HepG2 (cell line): Measurements from ENCODE around the gene NBPF4. TPM values are rescaled to one million over a fixed set of nuclear protein-coding genes. Genes with fewer than 3 reads are reported as not detected.

Experiments used
- ATAC-seq: fragments of 200-7000 bp; cut with Tn5 transposase; 3 replicates; pipeline ENCODE4 v1.9.1; 2020; ENCODE audit warnings: mild to moderate bottlenecking, moderate library complexity
- BruUV-seq: library from RNA; stranded (reverse); fragments of 400-500 nt; replicated peaks from 2 replicates; lab custom pipeline; 2021; lab: Mats Ljungman, UMichigan
- CTCF ChIA-PET: fragments of 300-600 bp; formaldehyde crosslinking; extraction: SDS; loops from one replicate; lab custom pipeline; 2021; ENCODE audit warnings: low total read pairs, inconsistent platforms, low intra/inter-chr PET ratio; lab: Yijun Ruan, JAX
- POLR2A ChIA-PET: fragments of 350-600 bp; sonication (Branson Sonifier 250); formaldehyde crosslinking; loops from one replicate; lab custom pipeline; 2020; ENCODE audit warnings: antibody characterized with exemption, inconsistent platforms; lab: Yijun Ruan, JAX
- DNase-seq: peaks from one replicate; pipeline ENCODE4 v3.0.0-alpha.2; 2015; ENCODE audit warnings: low spot score
- FAIRE-seq: peaks from 3 replicates; lab custom pipeline; 2011; peaks lifted over from hg19 to GRCh38; lab: Jason Lieb, UNC
- H2AFZ ChIP-seq: one replicate; pipeline ENCODE4 v1.6.1; 2011; ENCODE audit warnings: low read length, inconsistent platforms
- H3K27ac ChIP-seq: fragments of 300-600 bp; 3 replicates; pipeline ENCODE4 v1.8.0; 2011; ENCODE audit warnings: mixed run types, mild to moderate bottlenecking, mixed read lengths, low read length, inconsistent platforms; ENCODE audit not compliant: insufficient read depth; ENCODE audit errors: extremely low read length
- H3K27me3 ChIP-seq, 2 experiments: fragments of 200-600 bp in 1 of 2; 2 replicates in 1 of 2; 3 replicates in 1 of 2; pipeline versions ENCODE4 v1.6.0 to v1.8.0; 2011; ENCODE audit warnings: low read length in 2 of 2, mild to moderate bottlenecking in 2 of 2, moderate library complexity in 2 of 2, inconsistent platforms in 1 of 2; ENCODE audit not compliant: insufficient read depth in 2 of 2, control insufficient read depth in 1 of 2
- H3K36me3 ChIP-seq, 2 experiments: fragments of 200-600 bp in 1 of 2; replicated peaks in 1 of 2; 2 replicates in 1 of 2; 3 replicates in 1 of 2; pipeline versions ENCODE4 v1.5.1 to v1.8.0; 2011; ENCODE audit warnings: low read length in 2 of 2, inconsistent platforms in 1 of 2; ENCODE audit not compliant: insufficient read depth in 2 of 2, control insufficient read depth in 1 of 2
- H3K4me1 ChIP-seq: 2 replicates; pipeline ENCODE4 v1.5.1; 2012; ENCODE audit warnings: low read length, inconsistent platforms; ENCODE audit not compliant: insufficient read depth
- H3K4me2 ChIP-seq: 2 replicates; pipeline ENCODE4 v1.6.0; 2011; ENCODE audit warnings: low read depth, low read length, inconsistent platforms
- H3K4me3 ChIP-seq, 3 experiments: fragments of 200-600 bp in 1 of 3; sonication (generic), shearing (Covaris generic) in 1 of 3; replicated peaks in 1 of 3; 2 replicates each; pipeline ENCODE4 v1.5.1; 2011 to 2016; ENCODE audit warnings: low read length in 3 of 3, inconsistent platforms in 2 of 3, low read depth in 2 of 3, mild to moderate bottlenecking in 2 of 3, control low read depth in 1 of 3, mixed read lengths in 1 of 3; ENCODE audit not compliant: insufficient read depth in 1 of 3
- H3K79me2 ChIP-seq: one replicate; pipeline ENCODE4 v1.6.1; 2011; ENCODE audit warnings: low read length, inconsistent platforms; ENCODE audit not compliant: insufficient read depth
- H3K9ac ChIP-seq: 2 replicates; pipeline ENCODE4 v1.6.0; 2011; ENCODE audit warnings: mild to moderate bottlenecking, low read depth, low read length, inconsistent platforms; ENCODE audit not compliant: insufficient read depth
- H3K9me3 ChIP-seq: 2 replicates; pipeline ENCODE4 v1.5.1; 2012; ENCODE audit warnings: mild to moderate bottlenecking, low read length
- H4K20me1 ChIP-seq: 2 replicates; pipeline ENCODE4 v1.6.0; 2011; ENCODE audit warnings: inconsistent platforms, mild to moderate bottlenecking, low read length, moderate library complexity; ENCODE audit not compliant: insufficient read depth
- FLYWCH1 ChIP-seq: sonication (generic); formaldehyde crosslinking; IDR thresholded peaks from 2 replicates; pipeline ENCODE4 v1.8.1; 2023; ENCODE audit warnings: mild to moderate bottlenecking, missing genetic modification reagents
- JUNB ChIP-seq: sonication (generic); formaldehyde crosslinking; IDR thresholded peaks from 2 replicates; pipeline ENCODE4 v1.8.0; 2022; ENCODE audit warnings: missing genetic modification reagents, mild to moderate bottlenecking, borderline replicate concordance
- KLF13 ChIP-seq: sonication (generic); formaldehyde crosslinking; IDR thresholded peaks from 2 replicates; pipeline ENCODE4 v1.4.0; 2020; ENCODE audit warnings: mild to moderate bottlenecking, missing genetic modification reagents
- KLF9 ChIP-seq: IDR thresholded peaks from 2 replicates; pipeline ENCODE4 v1.6.1; 2016; ENCODE audit warnings: low read depth
- MAFG ChIP-seq: sonication (generic); formaldehyde crosslinking; IDR thresholded peaks from 2 replicates; pipeline ENCODE4 v1.5.1; 2020; ENCODE audit warnings: mild to moderate bottlenecking, missing genetic modification reagents
- MXI1 ChIP-seq: IDR thresholded peaks from 3 replicates; pipeline ENCODE4 v1.6.1; 2012; ENCODE audit warnings: low read depth, low read length, inconsistent platforms, borderline replicate concordance
- MYNN ChIP-seq: sonication (generic); formaldehyde crosslinking; IDR thresholded peaks from 2 replicates; pipeline ENCODE4 v1.4.0; 2020; ENCODE audit warnings: mild to moderate bottlenecking, low read depth, missing genetic modification reagents
- NFYC ChIP-seq: IDR thresholded peaks from 2 replicates; pipeline ENCODE4 v1.6.1; 2016; ENCODE audit warnings: missing genetic modification reagents, missing compliant biosample characterization
- SAFB2 ChIP-seq: sonication (generic); formaldehyde crosslinking; IDR thresholded peaks from 2 replicates; pipeline ENCODE4 v1.5.1; 2020; ENCODE audit warnings: missing genetic modification reagents, low read depth, mild to moderate bottlenecking, borderline replicate concordance
- SMAD3 ChIP-seq: sonication (generic); formaldehyde crosslinking; IDR thresholded peaks from 2 replicates; pipeline ENCODE4 v1.4.0; 2020; ENCODE audit warnings: missing genetic modification reagents
- SOX5 ChIP-seq: IDR thresholded peaks from 2 replicates; pipeline ENCODE4 v1.6.1; 2016; ENCODE audit warnings: borderline replicate concordance
- TRIM24 ChIP-seq: sonication (generic); formaldehyde crosslinking; IDR thresholded peaks from 2 replicates; pipeline ENCODE4 v1.8.0; 2022; ENCODE audit warnings: mild to moderate bottlenecking, missing genetic modification reagents
- ZNF20 ChIP-seq: sonication (generic); formaldehyde crosslinking; IDR thresholded peaks from 2 replicates; pipeline ENCODE4 v1.4.0; 2020; ENCODE audit warnings: mild to moderate bottlenecking, moderate library complexity, missing genetic modification reagents
- ZNF547 ChIP-seq: sonication (generic); formaldehyde crosslinking; IDR thresholded peaks from 2 replicates; pipeline ENCODE4 v1.5.1; 2020; ENCODE audit warnings: mild to moderate bottlenecking, missing genetic modification reagents
- WGBS: methylation state at CpG from one replicate; pipeline ENCODE4 v1.1.6; 2017; ENCODE audit warnings: low lambda C conversion rate; 5-methylcytosine and 5-hydroxymethylcytosine counted together
- in situ Hi-C: cut with HindIII; loops from 2 replicates; pipeline ENCODE4 v1.10.0; 2017; ENCODE audit warnings: low pct_unique_long_range_greater_than_20kb; ENCODE audit not compliant: extremely low pct_ligation_motif_present
- intact Hi-C: fragments of 100-400 bp; cut with micrococcal nuclease; formaldehyde crosslinking; loops from one replicate; pipeline ENCODE4 v1.10.0; 2022; ENCODE audit not compliant: unreplicated experiment
- polyA plus RNA-seq, 8 experiments: library from polyadenylated mRNA; depleted of rRNA in 3 of 8; stranded (reverse) in 7 of 8; unstranded in 1 of 8; fragments of >200 nt; fragmentation: Illumina TruSeq in 4 of 8; extraction: Trizol in 4 of 8; gene quantifications; 2 replicates each; pipeline versions ENCODE4 v1.2.1 to v1.2.3, GENCODE V29; 2011 to 2016; ENCODE audit warnings: low read depth in 4 of 8, missing spikeins in 1 of 8, mixed read lengths in 1 of 8; ENCODE audit not compliant: insufficient read depth in 1 of 8
- total RNA-seq, 5 experiments: library from RNA; depleted of rRNA; stranded (reverse); fragments of >200 nt; fragmentation: Illumina TruSeq; extraction: Trizol; gene quantifications; 2 replicates each; pipeline ENCODE4 v1.2.3, GENCODE V29; 2016; ENCODE audit warnings: low read depth in 1 of 5
- TF ChIP-seq, protein P1 (sequence below): sonication (generic); formaldehyde crosslinking; IDR thresholded peaks from 2 replicates; pipeline ENCODE4 v1.9.0; 2021; ENCODE audit warnings: missing genetic modification reagents, borderline replicate concordance
- TF ChIP-seq, protein P2 (sequence below): sonication (generic); formaldehyde crosslinking; IDR thresholded peaks from 2 replicates; pipeline ENCODE4 v1.4.0; 2020; ENCODE audit warnings: missing genetic modification reagents; ENCODE audit errors: not compliant biosample characterization
- TF ChIP-seq, protein P3 (sequence below): sonication (generic); formaldehyde crosslinking; IDR thresholded peaks from 2 replicates; pipeline ENCODE4 v1.8.0; 2022; ENCODE audit warnings: missing genetic modification reagents, mild to moderate bottlenecking, moderate library complexity, borderline replicate concordance

NBPF4 gene
- total and polyA plus RNA-seq, 2 of the 13 experiments (the other 11 are each of a cell fraction or from before 2014, with no cell fraction given), result not detected

DNA sequence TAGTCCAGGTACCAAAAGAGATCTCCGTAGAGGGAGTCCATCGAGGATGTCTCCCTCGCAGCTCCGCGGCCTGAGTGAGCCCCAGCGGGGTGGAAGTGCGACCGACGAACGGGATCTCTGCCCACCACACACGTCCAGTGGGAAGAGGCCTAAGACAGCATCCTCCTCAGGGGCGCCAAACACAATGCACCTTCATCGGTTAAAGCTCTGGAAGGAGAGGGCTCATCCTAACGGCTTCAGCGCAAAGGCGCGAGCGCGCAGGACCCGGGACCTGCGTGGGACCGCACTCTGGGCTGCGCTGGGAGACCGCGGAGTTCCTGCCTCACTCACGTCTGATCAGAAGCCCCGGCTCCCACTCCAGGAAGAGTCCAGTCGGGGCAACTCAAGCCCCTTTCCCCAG lies 51.3 kb downstream of the NBPF4 start:
- ChIA-PET POLR2A (no interaction called here), CTCF (no interaction called here)
- BruUV-seq, result no TSS peak
- H3K27ac ChIP-seq, result no peak overlapping the region
- ATAC-seq (no peak), DNase-seq (no peak), FAIRE-seq (no peak)
- H3K9me3 ChIP-seq, result peaks cover 5% of the 10 kb centered on the region; the same call in 1 of the 2 replicates
- H3K27me3 ChIP-seq, result no peaks in the 10 kb centered on the region
- H3K4me1 ChIP-seq, result no peaks in the 10 kb centered on the region
- no peaks in the 10 kb centered on the region for H3K79me2 ChIP-seq
- no peaks in the 10 kb centered on the region for H4K20me1 ChIP-seq
- WGBS, result 91% methylated on average over 28 of the region's 28 CpGs
- H2AFZ ChIP-seq, result no peak overlapping the region
- H3K36me3 ChIP-seq, result 0 out of 5 replicates have a peak, but pooled peaks cover 0 to 7% of the 10 kb centered on the region in 2 experiments
- H3K4me3 ChIP-seq, result no peak overlapping the region
- TF ChIP-seq TRIM24 (CRISPR knock-in tag) (no peak), KLF9 (CRISPR knock-in tag) (no peak), MAFG (no peak), MYNN (CRISPR knock-in tag) (no peak), ZNF547 (no peak), NFYC (CRISPR knock-in tag) (no peak), FLYWCH1 (CRISPR knock-in tag) (no peak), SOX5 (CRISPR knock-in tag) (no peak), SMAD3 (no peak), JUNB (no peak), ZNF20 (CRISPR knock-in tag) (no peak), SAFB2 (CRISPR knock-in tag) (no peak), KLF13 (CRISPR knock-in tag) (no peak), MXI1 (no peak)
- TF ChIP-seq, protein P1, sequence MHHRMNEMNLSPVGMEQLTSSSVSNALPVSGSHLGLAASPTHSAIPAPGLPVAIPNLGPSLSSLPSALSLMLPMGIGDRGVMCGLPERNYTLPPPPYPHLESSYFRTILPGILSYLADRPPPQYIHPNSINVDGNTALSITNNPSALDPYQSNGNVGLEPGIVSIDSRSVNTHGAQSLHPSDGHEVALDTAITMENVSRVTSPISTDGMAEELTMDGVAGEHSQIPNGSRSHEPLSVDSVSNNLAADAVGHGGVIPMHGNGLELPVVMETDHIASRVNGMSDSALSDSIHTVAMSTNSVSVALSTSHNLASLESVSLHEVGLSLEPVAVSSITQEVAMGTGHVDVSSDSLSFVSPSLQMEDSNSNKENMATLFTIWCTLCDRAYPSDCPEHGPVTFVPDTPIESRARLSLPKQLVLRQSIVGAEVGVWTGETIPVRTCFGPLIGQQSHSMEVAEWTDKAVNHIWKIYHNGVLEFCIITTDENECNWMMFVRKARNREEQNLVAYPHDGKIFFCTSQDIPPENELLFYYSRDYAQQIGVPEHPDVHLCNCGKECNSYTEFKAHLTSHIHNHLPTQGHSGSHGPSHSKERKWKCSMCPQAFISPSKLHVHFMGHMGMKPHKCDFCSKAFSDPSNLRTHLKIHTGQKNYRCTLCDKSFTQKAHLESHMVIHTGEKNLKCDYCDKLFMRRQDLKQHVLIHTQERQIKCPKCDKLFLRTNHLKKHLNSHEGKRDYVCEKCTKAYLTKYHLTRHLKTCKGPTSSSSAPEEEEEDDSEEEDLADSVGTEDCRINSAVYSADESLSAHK, result no peak
- TF ChIP-seq, protein P2, sequence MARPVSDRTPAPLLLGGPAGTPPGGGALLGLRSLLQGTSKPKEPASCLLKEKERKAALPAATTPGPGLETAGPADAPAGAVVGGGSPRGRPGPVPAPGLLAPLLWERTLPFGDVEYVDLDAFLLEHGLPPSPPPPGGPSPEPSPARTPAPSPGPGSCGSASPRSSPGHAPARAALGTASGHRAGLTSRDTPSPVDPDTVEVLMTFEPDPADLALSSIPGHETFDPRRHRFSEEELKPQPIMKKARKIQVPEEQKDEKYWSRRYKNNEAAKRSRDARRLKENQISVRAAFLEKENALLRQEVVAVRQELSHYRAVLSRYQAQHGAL (CRISPR knock-in tag), result no peak
- TF ChIP-seq, protein P3, sequence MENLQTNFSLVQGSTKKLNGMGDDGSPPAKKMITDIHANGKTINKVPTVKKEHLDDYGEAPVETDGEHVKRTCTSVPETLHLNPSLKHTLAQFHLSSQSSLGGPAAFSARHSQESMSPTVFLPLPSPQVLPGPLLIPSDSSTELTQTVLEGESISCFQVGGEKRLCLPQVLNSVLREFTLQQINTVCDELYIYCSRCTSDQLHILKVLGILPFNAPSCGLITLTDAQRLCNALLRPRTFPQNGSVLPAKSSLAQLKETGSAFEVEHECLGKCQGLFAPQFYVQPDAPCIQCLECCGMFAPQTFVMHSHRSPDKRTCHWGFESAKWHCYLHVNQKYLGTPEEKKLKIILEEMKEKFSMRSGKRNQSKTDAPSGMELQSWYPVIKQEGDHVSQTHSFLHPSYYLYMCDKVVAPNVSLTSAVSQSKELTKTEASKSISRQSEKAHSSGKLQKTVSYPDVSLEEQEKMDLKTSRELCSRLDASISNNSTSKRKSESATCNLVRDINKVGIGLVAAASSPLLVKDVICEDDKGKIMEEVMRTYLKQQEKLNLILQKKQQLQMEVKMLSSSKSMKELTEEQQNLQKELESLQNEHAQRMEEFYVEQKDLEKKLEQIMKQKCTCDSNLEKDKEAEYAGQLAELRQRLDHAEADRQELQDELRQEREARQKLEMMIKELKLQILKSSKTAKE (CRISPR knock-in tag), result no peak
- in situ Hi-C loops, result no loop called here
- H3K4me2 ChIP-seq, result no peak overlapping the region
- no peak overlapping the region for H3K9ac ChIP-seq
- intact Hi-C loops, result no loop called here
